SK-N-SH (cell line): Measurements from ENCODE around the gene USP46.

ENCODE experiments used
- CTCF ChIP-seq: fragments of 200-600 bp; sonication (generic); IDR thresholded peaks from 2 replicates; pipeline ENCODE4 v1.6.1; 2017; ENCODE audit warnings: antibody characterized with exemption, mild to moderate bottlenecking, moderate library complexity
- EP300 ChIP-seq, 2 experiments: IDR thresholded peaks; 2 replicates each; pipeline versions ENCODE4 v1.4.0 to v1.6.1; 2012; ENCODE audit warnings: borderline replicate concordance in 1 of 2, low read depth in 1 of 2, low read length in 1 of 2
- EZH2phosphoT487 ChIP-seq: fragments of 200-600 bp; sonication (generic); IDR thresholded peaks from 2 replicates; pipeline ENCODE4 v1.6.1; 2017; ENCODE audit warnings: low read depth, mixed run types, mild to moderate bottlenecking, antibody characterized with exemption, moderate library complexity, borderline replicate concordance
- FOXJ3 ChIP-seq: sonication (generic); formaldehyde crosslinking; IDR thresholded peaks from 2 replicates; pipeline ENCODE4 v1.5.1; 2020; ENCODE audit warnings: mild to moderate bottlenecking, missing genetic modification reagents
- MAX ChIP-seq: IDR thresholded peaks from 2 replicates; pipeline ENCODE4 v1.4.0; 2012; ENCODE audit warnings: low read depth
- MEF2A ChIP-seq: IDR thresholded peaks from 2 replicates; pipeline ENCODE4 v1.4.0; 2012; ENCODE audit warnings: low read depth, borderline replicate concordance
- MXI1 ChIP-seq: IDR thresholded peaks from 2 replicates; pipeline ENCODE4 v1.6.1; 2012; ENCODE audit warnings: mild to moderate bottlenecking, low read depth, low read length, improper control_type of control experiment
- POLR2AphosphoS5 ChIP-seq: IDR thresholded peaks from 2 replicates; pipeline ENCODE4 v1.6.1; 2012; ENCODE audit warnings: low read depth, low read length
- RCOR1 ChIP-seq: fragments of 150-350 bp; IDR thresholded peaks from 2 replicates; pipeline ENCODE4 v1.6.1; 2017; ENCODE audit warnings: antibody characterized with exemption, low read length
- RFX5 ChIP-seq: IDR thresholded peaks from 2 replicates; pipeline ENCODE4 v1.6.1; 2012; ENCODE audit warnings: mild to moderate bottlenecking, improper control_type of control experiment, low read length
- SIN3A ChIP-seq: IDR thresholded peaks from 2 replicates; pipeline ENCODE4 v1.6.1; 2012; ENCODE audit warnings: low read depth, mild to moderate bottlenecking, low read length, moderate library complexity, borderline replicate concordance
- TCF12 ChIP-seq: IDR thresholded peaks from 2 replicates; pipeline ENCODE4 v1.4.0; 2012
- ZBTB33 ChIP-seq: IDR thresholded peaks from 2 replicates; pipeline ENCODE4 v1.4.0; 2012; ENCODE audit warnings: low read depth, borderline replicate concordance

- no peak for TF ChIP-seq CTCF
- no peak for TF ChIP-seq MAX
- no peak for TF ChIP-seq RFX5
- TF ChIP-seq EP300 (IDR thresholded peaks at IDR 0.05; ENCODE audit: borderline replicate concordance in 1 of 2, low read depth in 1 of 2, low read length in 1 of 2) = no peak
- TF ChIP-seq SIN3A = no peak
- no peak for TF ChIP-seq ZBTB33
- no peak for TF ChIP-seq FOXJ3 (CRISPR knock-in tag)
- TF ChIP-seq MXI1 = no peak
- no peak for TF ChIP-seq POLR2AphosphoS5
- no peak for TF ChIP-seq TCF12
- TF ChIP-seq RCOR1 = no peak
- no peak for TF ChIP-seq MEF2A
- TF ChIP-seq EZH2phosphoT487 = no peak
Observed at GRCh38 chr4:52619591-52619931, 39.5 kb downstream of the USP46 start.
